SK-N-SH (cell line): ENCODE data around the gene SLC26A3.

ENCODE experiments used
- EP300 ChIP-seq, 2 experiments: IDR thresholded peaks; 2 replicates each; pipeline versions ENCODE4 v1.4.0 to v1.6.1; 2012; ENCODE audit warnings: borderline replicate concordance in 1 of 2, low read depth in 1 of 2, low read length in 1 of 2
- GABPA ChIP-seq: IDR thresholded peaks from 2 replicates; pipeline ENCODE4 v1.4.0; 2012; ENCODE audit warnings: low read depth, mild to moderate bottlenecking
- GATA2 ChIP-seq: sonication (generic); formaldehyde crosslinking; IDR thresholded peaks from 2 replicates; pipeline ENCODE4 v1.5.0; 2020; ENCODE audit warnings: mild to moderate bottlenecking, missing genetic modification reagents
- POLR2AphosphoS5 ChIP-seq: IDR thresholded peaks from 2 replicates; pipeline ENCODE4 v1.6.1; 2012; ENCODE audit warnings: low read depth, low read length
- RFX5 ChIP-seq: IDR thresholded peaks from 2 replicates; pipeline ENCODE4 v1.6.1; 2012; ENCODE audit warnings: mild to moderate bottlenecking, improper control_type of control experiment, low read length
- TCF12 ChIP-seq: IDR thresholded peaks from 2 replicates; pipeline ENCODE4 v1.4.0; 2012
- USF2 ChIP-seq: fragments of 150-350 bp; IDR thresholded peaks from 2 replicates; pipeline ENCODE4 v1.6.1; 2017; ENCODE audit warnings: antibody characterized with exemption, low read length, low read depth, borderline replicate concordance
- TF ChIP-seq, protein P1 (sequence below): fragments of 200-600 bp; sonication (generic); IDR thresholded peaks from 2 replicates; pipeline ENCODE4 v1.6.1; 2017; ENCODE audit warnings: antibody characterized with exemption, mild to moderate bottlenecking, moderate library complexity
- TF ChIP-seq, protein P2 (sequence below): IDR thresholded peaks from 2 replicates; pipeline ENCODE4; 2012

DNA sequence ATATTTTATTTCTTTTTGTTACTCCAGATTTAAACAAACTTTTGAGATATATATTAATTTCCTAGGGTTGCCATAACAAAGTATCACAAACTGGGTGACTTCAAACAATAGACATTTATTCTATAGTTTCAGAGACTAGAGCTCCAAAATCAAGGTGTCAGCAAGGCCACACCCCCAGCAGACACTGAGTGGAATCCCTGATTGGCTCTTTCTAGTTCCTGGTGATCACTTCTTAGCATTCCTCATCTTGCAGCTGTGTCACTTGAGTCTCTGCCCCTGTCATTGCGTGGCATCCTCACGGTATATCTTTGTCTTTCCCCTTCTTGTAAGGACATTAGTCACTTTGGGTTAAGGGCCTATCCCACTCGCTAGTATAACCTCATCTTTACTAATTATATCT, 7.6 kb upstream of the SLC26A3 start:
- TF ChIP-seq, protein P1, sequence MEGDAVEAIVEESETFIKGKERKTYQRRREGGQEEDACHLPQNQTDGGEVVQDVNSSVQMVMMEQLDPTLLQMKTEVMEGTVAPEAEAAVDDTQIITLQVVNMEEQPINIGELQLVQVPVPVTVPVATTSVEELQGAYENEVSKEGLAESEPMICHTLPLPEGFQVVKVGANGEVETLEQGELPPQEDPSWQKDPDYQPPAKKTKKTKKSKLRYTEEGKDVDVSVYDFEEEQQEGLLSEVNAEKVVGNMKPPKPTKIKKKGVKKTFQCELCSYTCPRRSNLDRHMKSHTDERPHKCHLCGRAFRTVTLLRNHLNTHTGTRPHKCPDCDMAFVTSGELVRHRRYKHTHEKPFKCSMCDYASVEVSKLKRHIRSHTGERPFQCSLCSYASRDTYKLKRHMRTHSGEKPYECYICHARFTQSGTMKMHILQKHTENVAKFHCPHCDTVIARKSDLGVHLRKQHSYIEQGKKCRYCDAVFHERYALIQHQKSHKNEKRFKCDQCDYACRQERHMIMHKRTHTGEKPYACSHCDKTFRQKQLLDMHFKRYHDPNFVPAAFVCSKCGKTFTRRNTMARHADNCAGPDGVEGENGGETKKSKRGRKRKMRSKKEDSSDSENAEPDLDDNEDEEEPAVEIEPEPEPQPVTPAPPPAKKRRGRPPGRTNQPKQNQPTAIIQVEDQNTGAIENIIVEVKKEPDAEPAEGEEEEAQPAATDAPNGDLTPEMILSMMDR: no peak
- TF ChIP-seq EP300 (IDR thresholded peaks at IDR 0.05; ENCODE audit: borderline replicate concordance in 1 of 2, low read depth in 1 of 2, low read length in 1 of 2): no peak
- TF ChIP-seq GABPA: no peak
- TF ChIP-seq TCF12: no peak
- no peak for TF ChIP-seq GATA2 (CRISPR knock-in tag)
- TF ChIP-seq POLR2AphosphoS5: no peak
- no peak for TF ChIP-seq USF2
- TF ChIP-seq RFX5: no peak
- TF ChIP-seq, protein P2, sequence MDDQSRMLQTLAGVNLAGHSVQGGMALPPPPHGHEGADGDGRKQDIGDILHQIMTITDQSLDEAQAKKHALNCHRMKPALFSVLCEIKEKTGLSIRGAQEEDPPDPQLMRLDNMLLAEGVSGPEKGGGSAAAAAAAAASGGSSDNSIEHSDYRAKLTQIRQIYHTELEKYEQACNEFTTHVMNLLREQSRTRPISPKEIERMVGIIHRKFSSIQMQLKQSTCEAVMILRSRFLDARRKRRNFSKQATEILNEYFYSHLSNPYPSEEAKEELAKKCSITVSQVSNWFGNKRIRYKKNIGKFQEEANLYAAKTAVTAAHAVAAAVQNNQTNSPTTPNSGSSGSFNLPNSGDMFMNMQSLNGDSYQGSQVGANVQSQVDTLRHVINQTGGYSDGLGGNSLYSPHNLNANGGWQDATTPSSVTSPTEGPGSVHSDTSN: no peak
